Nephron progenitor cell (in vitro differentiated cells): ENCODE results near the gene HTR2B.

ENCODE experiments used
- DNase-seq: peaks from one replicate; pipeline ENCODE4 v3.0.0; 2021
- H3K27ac Mint-ChIP-seq: 2 replicates; pipeline ENCODE4 v1.8.0; 2021; ENCODE audit warnings: mild to moderate bottlenecking, moderate library complexity, mixed read lengths
- H3K27me3 Mint-ChIP-seq: 2 replicates; pipeline ENCODE4 v1.8.0; 2021; ENCODE audit warnings: mild to moderate bottlenecking, low read depth, mixed read lengths; ENCODE audit not compliant: poor library complexity
- H3K36me3 Mint-ChIP-seq: 2 replicates; pipeline ENCODE4 v1.8.0; 2021; ENCODE audit warnings: low read depth, mixed read lengths
- H3K4me1 Mint-ChIP-seq: 2 replicates; pipeline ENCODE4 v1.8.0; 2021; ENCODE audit warnings: mixed read lengths
- H3K4me3 Mint-ChIP-seq: 2 replicates; pipeline ENCODE4 v1.8.0; 2021; ENCODE audit warnings: mild to moderate bottlenecking, moderate library complexity, mixed read lengths
- H3K9me3 Mint-ChIP-seq: 2 replicates; pipeline ENCODE4 v1.8.0; 2021; ENCODE audit warnings: mild to moderate bottlenecking, moderate library complexity, mixed read lengths
- TF ChIP-seq, protein P1 (sequence below): fragments of 200-600 bp; sonication (generic); IDR thresholded peaks from 2 replicates; pipeline ENCODE4 v1.5.0; 2021; ENCODE audit warnings: antibody characterized with exemption

Gene HTR2B

DNA sequence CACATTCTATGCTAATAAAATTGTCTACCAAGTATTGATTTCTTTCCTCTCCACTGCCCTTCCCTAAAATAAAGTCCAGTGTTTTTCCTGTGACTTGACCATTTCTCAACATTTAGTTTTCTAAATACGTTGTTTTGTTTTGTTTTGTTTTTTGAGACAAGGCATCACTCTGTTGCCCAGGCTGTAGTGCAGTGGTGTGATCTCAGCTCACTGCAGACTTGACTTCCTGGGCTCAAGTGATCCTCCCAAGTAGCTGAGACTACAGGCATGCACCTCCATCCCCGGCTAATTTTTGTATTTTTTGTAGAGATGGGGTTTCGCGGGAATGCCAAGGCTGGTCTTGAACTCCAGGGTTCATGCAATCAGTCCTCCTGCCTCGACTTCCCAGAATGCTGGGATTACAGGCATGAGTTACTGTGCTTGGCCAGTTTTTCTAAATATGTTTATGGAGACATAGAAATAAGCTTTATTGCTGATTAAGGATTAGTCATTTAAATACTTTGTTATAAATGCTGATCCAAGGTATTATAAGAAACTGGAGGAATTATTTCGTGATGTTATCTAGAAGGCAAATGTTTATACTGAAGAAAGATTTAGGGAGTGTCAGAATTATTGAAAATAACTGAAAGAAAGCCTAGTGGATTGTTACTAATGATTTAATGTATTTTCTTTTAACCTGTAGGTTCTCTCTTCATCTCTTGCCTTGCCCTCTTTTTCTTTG is 5.7 kb upstream of the HTR2B start:
- no peak overlapping the region for H3K4me3 Mint-ChIP-seq
- DNase-seq: no peak
- H3K27me3 Mint-ChIP-seq: no peaks in the 10 kb centered on the region
- TF ChIP-seq, protein P1, sequence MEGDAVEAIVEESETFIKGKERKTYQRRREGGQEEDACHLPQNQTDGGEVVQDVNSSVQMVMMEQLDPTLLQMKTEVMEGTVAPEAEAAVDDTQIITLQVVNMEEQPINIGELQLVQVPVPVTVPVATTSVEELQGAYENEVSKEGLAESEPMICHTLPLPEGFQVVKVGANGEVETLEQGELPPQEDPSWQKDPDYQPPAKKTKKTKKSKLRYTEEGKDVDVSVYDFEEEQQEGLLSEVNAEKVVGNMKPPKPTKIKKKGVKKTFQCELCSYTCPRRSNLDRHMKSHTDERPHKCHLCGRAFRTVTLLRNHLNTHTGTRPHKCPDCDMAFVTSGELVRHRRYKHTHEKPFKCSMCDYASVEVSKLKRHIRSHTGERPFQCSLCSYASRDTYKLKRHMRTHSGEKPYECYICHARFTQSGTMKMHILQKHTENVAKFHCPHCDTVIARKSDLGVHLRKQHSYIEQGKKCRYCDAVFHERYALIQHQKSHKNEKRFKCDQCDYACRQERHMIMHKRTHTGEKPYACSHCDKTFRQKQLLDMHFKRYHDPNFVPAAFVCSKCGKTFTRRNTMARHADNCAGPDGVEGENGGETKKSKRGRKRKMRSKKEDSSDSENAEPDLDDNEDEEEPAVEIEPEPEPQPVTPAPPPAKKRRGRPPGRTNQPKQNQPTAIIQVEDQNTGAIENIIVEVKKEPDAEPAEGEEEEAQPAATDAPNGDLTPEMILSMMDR: no peak
- H3K36me3 Mint-ChIP-seq: peaks cover 9% of the 10 kb centered on the region
- no peaks in the 10 kb centered on the region for H3K9me3 Mint-ChIP-seq
- peaks cover 60% of the 10 kb centered on the region for H3K4me1 Mint-ChIP-seq
- H3K27ac Mint-ChIP-seq: no peak overlapping the region

DNA sequence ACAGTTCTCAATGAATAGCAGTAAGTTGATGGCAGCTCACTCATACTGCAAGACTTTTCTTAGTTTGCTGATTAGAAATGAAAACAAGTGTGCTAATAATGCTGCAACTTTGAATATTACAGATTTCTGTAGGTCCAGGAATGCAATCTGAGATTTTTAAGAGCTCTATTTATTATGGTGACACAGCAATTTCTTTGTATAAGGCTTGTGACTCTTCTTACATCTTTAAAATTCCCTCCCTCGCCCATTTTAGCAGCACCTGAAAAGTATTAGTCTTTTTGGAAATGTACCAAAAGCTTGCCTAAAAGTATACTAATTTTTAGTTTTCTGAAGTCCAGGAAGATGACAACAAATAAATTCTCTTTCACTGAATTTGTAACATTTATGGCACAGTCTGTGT is 4.4 kb upstream of the HTR2B start:
- H3K27me3 Mint-ChIP-seq: no peaks in the 10 kb centered on the region
- H3K36me3 Mint-ChIP-seq: peaks cover 9% of the 10 kb centered on the region
- no peak for DNase-seq
- no peaks in the 10 kb centered on the region for H3K9me3 Mint-ChIP-seq
- peak overlapping the region; percentile 66 for H3K27ac Mint-ChIP-seq
- no peak overlapping the region for H3K4me3 Mint-ChIP-seq
- H3K4me1 Mint-ChIP-seq: peaks cover 62% of the 10 kb centered on the region
- TF ChIP-seq, protein P1: no peak

DNA sequence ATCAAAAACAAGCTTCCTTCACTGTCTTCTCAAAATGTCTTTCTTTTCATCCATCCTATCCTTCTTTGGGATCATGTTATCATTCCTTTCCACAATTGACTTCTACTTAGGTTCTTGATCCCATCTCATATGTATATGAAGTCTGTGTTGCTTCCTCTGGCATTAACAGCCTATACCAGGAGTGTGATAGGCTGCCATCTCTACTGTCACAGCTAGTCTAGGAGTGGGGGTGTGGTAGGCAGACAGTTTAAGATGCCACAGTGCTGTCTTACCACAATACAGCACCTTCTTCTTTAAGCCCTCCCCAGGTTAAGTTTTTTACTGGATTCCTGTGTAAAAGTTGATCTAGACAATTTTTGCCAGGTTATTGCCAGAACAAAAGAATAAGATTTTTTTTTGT is 3.7 kb upstream of the HTR2B start:
- Mint-ChIP-seq H3K27me3 (no peaks in the 10 kb centered on the region), H3K27ac (no peak overlapping the region), H3K9me3 (no peaks in the 10 kb centered on the region), H3K4me1 (peaks cover 62% of the 10 kb centered on the region), H3K36me3 (peaks cover 9% of the 10 kb centered on the region), H3K4me3 (no peak overlapping the region)
- TF ChIP-seq, protein P1: no peak
- DNase-seq: no peak

DNA sequence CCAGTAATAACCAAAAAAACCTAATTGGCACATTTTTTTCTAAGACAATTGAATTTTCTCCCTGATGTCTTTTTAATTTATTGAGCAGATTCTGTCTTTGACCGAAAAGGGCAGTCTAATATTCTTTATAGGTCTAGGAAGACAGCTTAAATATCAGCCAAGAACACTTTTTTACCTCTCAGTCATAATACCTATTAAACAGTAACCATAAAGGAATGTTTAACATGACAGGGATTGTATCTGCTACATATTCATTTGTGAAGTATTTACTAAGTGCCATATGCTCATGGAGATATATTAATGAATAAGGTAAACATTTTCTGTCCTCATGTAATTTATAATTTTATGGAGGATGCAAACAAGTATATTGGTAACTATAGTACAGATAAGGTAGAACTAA is 3.1 kb upstream of the HTR2B start:
- Mint-ChIP-seq H3K27ac (no peak overlapping the region), H3K4me3 (no peak overlapping the region), H3K4me1 (peaks cover 62% of the 10 kb centered on the region), H3K9me3 (no peaks in the 10 kb centered on the region), H3K27me3 (no peaks in the 10 kb centered on the region), H3K36me3 (peaks cover 9% of the 10 kb centered on the region)
- TF ChIP-seq, protein P1: no peak
- DNase-seq: no peak

DNA sequence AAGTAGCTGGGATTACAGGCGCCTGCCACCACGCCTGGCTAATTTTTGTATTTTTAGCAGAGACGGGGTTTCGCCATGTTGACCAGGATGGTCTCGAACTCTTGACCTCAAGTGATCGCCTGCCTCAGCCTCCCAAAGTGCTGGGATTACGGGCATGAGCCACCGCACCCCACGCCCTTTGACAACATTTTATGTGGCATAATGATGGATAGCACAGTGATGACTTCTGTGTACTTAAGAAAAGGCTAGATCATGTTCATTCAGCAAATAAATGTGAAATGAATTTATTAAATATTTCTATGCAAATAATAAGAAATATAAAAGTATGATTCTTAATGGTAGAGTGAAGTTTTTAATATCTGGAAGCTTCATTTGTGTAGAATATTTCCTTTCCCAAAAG is 2.6 kb upstream of the HTR2B start:
- H3K27me3 Mint-ChIP-seq: no peaks in the 10 kb centered on the region
- TF ChIP-seq, protein P1: no peak
- H3K4me3 Mint-ChIP-seq: no peak overlapping the region
- no peak overlapping the region for H3K27ac Mint-ChIP-seq
- H3K36me3 Mint-ChIP-seq: peaks cover 9% of the 10 kb centered on the region
- H3K9me3 Mint-ChIP-seq: no peaks in the 10 kb centered on the region
- DNase-seq: no peak
- peaks cover 61% of the 10 kb centered on the region for H3K4me1 Mint-ChIP-seq

DNA sequence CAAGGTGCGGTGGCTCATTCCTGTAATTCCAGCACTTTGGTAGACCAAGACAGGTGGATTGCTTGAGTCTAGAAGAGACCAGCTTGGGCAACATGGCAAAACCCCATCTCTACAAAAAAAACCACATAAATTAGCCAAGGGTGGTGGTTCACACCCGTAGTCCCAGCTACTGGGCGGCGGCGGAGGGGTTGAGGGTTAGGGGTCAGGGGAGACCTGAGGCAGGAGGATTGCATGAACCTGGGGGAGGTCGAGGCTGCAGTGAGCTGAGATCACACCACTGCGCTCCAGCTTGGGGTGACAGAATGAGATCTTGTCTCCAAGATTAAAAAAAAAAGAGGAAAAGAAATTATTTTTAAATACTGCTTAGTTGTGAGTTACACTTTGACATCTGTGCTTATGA is 1.3 kb upstream of the HTR2B start:
- Mint-ChIP-seq H3K27me3 (no peaks in the 10 kb centered on the region), H3K36me3 (peaks cover 9% of the 10 kb centered on the region), H3K4me3 (peak overlapping the region; percentile 18), H3K27ac (peak overlapping the region; percentile 87), H3K4me1 (peaks cover 62% of the 10 kb centered on the region), H3K9me3 (no peaks in the 10 kb centered on the region)
- TF ChIP-seq, protein P1: no peak
- no peak for DNase-seq
